Measurements from ENCODE around the gene IMMP2L.

GRCh38 chr7:111030336-111030735 is 532.0 kb downstream of the IMMP2L start:
- TF ChIP-seq, protein P1, sequence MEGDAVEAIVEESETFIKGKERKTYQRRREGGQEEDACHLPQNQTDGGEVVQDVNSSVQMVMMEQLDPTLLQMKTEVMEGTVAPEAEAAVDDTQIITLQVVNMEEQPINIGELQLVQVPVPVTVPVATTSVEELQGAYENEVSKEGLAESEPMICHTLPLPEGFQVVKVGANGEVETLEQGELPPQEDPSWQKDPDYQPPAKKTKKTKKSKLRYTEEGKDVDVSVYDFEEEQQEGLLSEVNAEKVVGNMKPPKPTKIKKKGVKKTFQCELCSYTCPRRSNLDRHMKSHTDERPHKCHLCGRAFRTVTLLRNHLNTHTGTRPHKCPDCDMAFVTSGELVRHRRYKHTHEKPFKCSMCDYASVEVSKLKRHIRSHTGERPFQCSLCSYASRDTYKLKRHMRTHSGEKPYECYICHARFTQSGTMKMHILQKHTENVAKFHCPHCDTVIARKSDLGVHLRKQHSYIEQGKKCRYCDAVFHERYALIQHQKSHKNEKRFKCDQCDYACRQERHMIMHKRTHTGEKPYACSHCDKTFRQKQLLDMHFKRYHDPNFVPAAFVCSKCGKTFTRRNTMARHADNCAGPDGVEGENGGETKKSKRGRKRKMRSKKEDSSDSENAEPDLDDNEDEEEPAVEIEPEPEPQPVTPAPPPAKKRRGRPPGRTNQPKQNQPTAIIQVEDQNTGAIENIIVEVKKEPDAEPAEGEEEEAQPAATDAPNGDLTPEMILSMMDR (IDR thresholded peaks at IDR 0.05 in 4 of 5, conservative IDR thresholded peaks at IDR 0.05 in 1 of 5), result no peak
- TF ChIP-seq POLR2A (IDR thresholded peaks at IDR 0.05), result no peak

All from gastrocnemius medialis (tissue), 4 donors.